Measurements from ENCODE around the gene U2AF1L4. TPM values are rescaled to one million over a fixed set of nuclear protein-coding genes. Genes with fewer than 3 reads are reported as not detected.
A peak's percentile ranks its signal among the peaks of the same experiment; 100 is the strongest.

Gene U2AF1L4
- polyA plus RNA-seq, 1 donor = 16.6 TPM

DNA sequence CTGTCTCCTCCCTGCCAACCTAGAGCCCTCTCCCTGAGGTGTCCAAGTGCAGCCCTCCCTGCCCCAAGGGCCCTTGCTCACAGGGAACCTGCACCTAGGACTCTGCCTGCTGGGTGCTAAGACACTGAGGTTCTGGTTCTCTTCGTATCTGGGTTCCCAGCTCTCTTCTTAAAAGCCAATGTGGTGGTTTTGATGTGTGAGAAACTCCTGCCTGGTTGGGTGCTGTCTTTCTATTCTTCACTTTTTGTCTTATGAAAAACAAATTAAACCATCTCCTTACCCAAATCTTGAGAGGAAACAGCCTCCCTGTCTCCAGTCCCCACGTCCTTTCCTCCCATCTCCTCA lies 31.7 kb downstream of the U2AF1L4 start:
- no peak for DNase-seq (ENCODE audit: low read depth)

DNA sequence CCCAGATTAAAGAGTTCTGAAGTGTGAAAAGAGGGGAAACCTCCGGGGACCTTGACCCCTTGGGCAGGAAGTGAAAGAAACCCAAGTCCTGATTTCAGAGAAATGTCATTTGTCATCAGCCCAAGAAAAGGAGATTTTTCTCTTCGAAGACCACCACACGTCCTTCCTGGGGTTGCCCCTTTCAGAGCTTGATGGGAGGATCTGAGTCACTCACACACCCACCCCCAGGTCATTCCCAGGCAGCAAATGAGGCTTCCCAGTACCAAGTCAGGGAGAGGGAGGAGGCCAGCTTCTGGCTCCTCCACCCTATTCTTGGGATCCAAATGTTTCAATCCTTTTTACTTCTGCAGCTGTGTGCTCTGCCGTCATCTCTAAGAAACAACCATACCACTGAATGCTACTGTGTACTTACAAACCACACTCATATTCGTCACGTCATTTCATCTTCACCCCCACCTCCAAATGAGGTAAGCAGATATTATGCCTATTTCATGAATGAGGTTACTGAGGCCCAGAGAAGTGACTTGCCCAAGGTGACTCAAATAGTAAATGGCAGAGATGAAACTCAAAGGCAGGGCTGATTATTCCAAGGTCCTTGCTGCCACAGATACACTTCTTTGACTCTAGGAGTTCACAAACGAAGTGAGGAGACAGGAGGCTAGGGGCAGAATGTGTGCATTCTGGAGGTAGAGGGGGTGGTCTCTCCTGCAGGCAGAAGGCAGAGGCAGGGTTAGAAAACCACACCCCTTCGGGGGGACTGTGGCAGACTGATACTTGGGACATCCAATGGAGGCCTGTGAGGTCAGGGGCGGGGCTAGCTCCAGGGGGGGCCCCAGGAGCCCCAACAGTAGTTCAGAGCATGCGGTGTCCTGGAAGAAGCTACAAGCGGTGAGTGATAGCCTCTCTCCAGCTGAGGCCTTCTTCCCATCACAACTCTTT lies 32.4 kb downstream of the U2AF1L4 start:
- DNase-seq (ENCODE audit: low read depth) = no peak

DNA sequence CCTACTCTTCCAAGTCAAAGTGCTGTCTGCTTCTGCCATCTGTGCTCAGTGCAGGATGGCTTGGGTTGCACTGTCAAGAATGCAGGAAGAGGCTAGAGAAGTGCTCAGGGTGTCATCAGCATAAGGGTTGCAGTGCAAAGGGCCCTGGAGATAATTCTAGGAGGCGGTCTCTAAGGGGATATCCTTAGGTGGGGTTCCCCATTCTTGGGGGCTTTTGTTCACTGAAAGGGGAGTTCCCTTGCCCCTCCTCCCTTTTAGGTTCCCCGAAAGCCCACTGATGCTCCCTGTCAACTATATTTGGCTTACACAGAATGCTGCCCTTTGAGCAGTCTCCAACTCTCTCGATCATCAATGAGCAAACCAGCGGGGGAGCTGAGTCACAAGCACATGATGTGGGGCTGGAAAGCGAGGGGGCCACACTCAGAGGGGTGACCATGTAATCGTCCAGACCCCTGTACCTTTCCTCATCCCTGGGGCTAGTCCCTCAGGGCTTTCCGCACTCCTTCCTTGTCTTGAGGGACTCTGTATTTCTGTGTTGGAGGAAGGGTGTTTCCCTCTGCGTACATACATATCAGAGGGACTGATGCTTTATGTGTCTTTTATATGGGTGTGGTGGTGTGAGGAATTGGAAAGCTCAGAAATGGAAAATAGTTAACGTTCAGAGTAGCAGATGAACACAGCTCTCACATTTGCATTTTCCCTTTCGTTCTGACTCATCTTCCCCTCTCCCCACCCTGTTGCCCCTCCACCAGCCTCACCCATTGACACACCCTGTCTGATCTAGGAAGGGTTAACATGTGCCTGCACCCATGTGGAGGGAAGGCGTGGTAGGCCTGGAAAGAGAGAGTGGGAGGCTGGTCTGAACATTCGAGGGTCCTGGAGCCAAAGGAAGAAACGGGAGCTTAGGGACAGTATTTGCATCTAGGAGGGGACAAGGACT lies 34.2 kb downstream of the U2AF1L4 start:
- DNase-seq (ENCODE audit: low read depth) = no peak

DNA sequence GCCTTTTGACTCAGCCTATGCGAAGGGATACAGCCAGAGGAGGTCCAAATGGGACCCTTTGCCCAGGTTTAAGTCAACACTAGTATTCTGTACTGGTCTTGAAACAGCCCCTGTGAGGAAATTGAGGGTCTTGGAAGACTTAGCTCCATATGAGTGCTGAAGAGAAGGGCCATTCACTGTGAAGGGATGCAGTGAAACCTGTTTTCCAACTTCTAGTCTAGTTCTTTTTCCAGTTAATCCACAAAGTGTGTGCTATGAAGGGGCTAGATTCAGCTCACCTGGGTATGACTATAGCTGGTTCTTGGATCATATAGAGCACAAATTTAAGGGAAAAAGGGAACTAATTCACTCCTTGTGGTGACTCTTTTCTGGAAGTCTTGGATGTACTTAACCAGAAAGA lies 36.8 kb downstream of the U2AF1L4 start:
- no peak for DNase-seq (ENCODE audit: low read depth)

DNA sequence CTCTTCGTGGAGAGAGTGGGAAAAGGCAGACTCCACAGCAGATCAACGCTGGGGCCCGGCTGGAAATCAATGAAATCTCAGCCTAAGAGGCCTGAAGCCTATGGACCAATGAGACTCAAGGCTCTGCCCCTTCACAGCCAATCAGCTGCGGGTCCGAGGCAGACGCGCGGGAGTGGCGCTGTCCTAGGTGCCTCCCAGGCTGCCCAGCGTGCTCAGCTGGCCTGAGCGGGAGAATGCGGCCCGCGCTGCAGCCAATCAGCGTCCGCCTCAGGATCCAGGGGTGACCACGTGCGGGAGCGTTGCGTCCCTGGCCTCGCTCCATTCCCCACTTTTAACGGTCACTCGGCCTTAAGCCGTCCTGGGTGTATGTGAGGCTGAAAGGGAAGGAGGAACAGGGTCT lies 41.0 kb downstream of the U2AF1L4 start, which contains the start of gene ZBTB32:
ZBTB32 (plus strand) TSS at position 341 of the 400 bp plus-strand sequence. CDS start 10,069 bp downstream, outside the sequence.
- DNase-seq (ENCODE audit: low read depth) = no peak

DNA sequence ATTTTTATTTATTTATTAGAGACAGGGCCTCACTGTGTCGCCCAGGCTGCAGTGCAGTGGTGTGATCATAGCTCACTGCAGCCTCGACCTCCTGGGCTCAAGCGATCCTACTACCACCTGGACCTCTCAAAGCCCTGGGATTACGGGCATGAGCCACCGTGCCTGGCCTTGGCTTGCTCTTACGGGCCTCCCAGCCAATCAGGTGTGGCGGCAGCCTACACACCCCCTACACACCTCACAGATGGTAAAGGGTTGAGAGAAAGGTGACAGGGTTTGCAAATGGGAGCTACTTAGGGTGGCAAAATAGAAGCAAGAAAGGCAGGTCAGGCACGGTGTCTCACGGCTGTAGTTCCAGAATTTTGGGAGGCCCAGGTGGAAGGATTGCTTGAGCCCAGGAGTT lies 41.9 kb downstream of the U2AF1L4 start:
- no peak for DNase-seq (ENCODE audit: low read depth)

DNA sequence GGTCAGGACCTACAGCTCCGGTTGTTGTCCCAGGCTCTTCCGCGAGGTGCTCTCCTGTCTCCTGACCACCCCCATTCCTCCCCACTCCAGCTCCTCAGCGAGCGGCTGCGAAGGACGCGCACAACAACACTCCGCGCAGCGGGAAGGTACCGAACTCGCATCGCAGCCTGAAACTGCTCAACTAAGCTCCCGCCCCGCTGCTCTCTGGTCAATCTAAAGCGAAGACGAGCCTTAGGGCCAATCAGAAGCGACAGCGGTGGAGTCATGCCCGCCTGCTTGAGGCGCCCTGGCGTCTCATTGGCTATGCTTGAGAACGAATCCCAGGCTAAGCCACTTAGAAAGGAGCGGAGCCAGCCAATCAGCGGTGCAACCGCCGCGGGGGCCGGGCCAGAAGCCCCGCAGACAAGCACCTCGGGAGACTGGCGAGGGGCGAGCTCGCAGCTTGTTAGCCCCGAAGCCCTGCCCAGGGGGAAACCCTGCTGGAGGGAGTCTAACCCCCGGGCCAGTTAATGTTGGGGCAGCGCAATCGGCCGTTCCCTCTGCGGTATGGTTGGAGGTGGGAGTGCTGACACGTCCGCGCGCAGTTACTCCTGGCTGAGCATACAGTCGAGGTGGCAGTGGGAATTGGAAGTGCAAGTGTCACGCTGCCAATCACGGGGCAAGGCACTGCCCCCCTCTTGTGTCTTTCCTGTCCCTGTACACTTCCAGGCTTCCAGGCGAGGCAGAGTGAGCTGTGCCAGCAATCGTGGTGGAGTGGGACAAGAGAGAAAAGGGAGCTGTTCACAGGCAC lies 42.8 kb downstream of the U2AF1L4 start:
- peak; percentile 94 for DNase-seq (ENCODE audit: low read depth)

DNA sequence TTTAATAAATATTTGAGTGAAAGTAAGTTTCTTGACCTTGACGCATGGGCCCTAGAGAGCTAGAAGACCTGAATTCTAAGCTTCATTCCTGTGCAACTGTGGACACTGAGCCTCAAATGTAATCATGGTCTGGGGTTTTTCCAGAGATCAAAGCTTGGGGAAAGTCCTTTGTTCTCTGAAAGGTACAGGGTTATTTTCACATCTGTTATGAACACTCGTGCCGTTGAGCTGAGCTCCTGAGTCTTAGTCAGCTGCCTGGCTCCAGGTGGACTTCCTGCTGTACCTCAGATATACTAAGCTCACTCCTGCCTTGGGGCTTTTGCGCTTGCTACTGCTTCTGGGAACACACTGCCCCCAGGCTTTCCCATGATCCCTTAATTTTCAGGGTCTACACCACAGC lies 48.4 kb downstream of the U2AF1L4 start:
- DNase-seq (ENCODE audit: low read depth) = no peak

DNA sequence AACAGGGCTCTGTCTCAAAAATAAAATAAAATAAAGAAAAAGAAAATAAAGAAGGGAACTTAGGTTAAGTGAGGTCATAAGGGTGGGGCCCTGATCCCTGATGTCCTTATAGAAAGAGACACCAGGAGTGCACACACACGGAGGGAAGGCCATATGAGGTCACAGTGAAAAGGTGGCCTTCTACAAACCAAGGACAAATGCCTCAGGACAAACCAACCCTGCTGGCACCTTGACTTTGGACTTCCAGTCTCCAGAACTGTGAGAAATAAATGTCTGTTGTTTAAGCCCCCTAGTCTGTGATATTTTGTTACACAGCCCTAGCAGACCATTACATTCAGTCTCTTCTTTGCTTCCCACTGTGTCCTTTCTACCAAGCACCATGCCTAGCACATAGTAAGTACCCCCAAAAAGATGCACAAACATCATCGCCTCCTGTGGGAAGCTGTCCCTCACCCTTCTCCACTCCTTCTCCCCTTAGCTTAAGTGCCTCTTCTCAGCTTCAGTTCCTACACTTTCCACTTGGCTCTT lies 49.3 kb downstream of the U2AF1L4 start:
- DNase-seq (ENCODE audit: low read depth) = no peak

DNA sequence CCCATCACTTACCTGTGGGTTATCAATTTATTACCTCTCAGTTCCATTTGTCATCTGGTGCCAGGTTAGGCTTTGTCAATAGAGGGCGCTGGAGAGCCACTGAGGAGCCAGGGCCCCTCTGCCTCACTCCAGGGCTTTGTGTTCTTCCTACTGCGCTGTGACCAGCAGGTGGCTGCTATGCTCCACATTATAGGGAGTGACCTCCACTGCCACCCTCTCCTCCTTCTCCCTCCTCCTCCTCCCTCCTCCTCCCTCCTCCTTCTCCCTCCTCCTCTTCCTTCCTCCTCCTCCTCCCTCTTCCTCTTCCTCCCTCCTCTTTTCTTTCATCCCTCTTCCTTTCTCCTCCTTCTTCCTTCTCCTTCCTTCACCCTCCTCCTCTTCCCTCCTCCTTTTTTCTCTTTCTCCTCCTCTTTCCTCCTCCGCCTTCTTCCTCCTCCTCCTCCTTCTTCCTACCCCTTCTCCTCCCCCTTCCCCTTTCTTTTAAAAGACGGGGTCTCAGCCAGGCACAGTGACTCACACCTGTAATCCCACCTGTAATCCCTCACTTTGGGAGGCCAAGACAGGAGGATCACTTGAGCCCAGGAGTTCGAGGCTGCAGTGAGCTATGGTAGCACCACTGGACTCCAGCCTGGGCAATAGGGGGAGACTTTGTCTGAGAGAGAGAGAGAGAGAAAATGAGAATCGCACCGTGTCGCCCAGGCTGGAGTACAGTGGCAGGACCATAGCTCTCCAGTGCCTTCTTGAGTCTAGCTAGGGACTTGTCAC lies 51.2 kb downstream of the U2AF1L4 start:
- peak; percentile 57 for DNase-seq (ENCODE audit: low read depth)

DNA sequence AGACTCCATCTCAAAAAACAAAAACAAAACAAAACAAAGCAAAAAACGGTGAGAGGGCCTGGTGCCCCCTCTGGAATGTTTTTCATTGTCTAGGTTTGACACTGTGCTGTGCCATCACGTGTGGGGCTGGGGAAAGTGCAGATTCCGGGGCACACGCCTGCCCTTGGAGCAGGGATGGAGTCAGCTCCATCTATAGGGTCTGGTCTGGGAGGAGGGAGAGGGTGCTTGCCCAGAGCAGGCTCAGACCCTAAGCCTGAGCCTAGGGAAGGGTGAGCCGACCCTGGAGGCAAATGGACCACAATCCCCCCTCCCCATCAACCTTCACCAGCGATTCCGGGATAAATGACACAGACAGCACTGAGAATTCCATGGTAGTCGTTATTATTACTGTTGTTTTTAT lies 51.8 kb downstream of the U2AF1L4 start:
- DNase-seq (ENCODE audit: low read depth) = no peak

Other genes with a start within 250 kb of the U2AF1L4 start
- gene DMKN, start 231.8 kb downstream of the U2AF1L4 start, polyA plus RNA-seq (ENCODE audit: insufficient read length) = 0.59 TPM
- not detected for gene SBSN, start 217.1 kb downstream of the U2AF1L4 start, polyA plus RNA-seq (ENCODE audit: insufficient read length)
- gene GAPDHS, start 212.0 kb downstream of the U2AF1L4 start, polyA plus RNA-seq (ENCODE audit: insufficient read length) = not detected
- gene TMEM147, start 199.8 kb downstream of the U2AF1L4 start, polyA plus RNA-seq (ENCODE audit: insufficient read length) = 45.4 TPM
- not detected for gene ATP4A, start 181.8 kb downstream of the U2AF1L4 start, polyA plus RNA-seq (ENCODE audit: insufficient read length)
- gene PMIS2, start 159.2 kb downstream of the U2AF1L4 start, polyA plus RNA-seq (ENCODE audit: insufficient read length) = not detected
- 10.9 TPM for gene HAUS5, start 132.7 kb downstream of the U2AF1L4 start, polyA plus RNA-seq (ENCODE audit: insufficient read length)
- gene RBM42, start 116.4 kb downstream of the U2AF1L4 start, polyA plus RNA-seq (ENCODE audit: insufficient read length) = 44.1 TPM
- 2.4 TPM for gene ETV2, start 103.7 kb downstream of the U2AF1L4 start, polyA plus RNA-seq (ENCODE audit: insufficient read length)
- 266 TPM for gene COX6B1, start 97.1 kb downstream of the U2AF1L4 start, polyA plus RNA-seq (ENCODE audit: insufficient read length)
- not detected for gene UPK1A, start 78.9 kb downstream of the U2AF1L4 start, polyA plus RNA-seq (ENCODE audit: insufficient read length)
- gene ZBTB32, start 40.9 kb downstream of the U2AF1L4 start, polyA plus RNA-seq (ENCODE audit: insufficient read length) = not detected
- gene KMT2B, start 27.4 kb downstream of the U2AF1L4 start, polyA plus RNA-seq (ENCODE audit: insufficient read length) = 23.0 TPM
- 3.3 TPM for gene IGFLR1, start 3.0 kb downstream of the U2AF1L4 start, polyA plus RNA-seq (ENCODE audit: insufficient read length)
- gene PSENEN, start 233 bp upstream of the U2AF1L4 start, polyA plus RNA-seq (ENCODE audit: insufficient read length) = 31.7 TPM
- 8.6 TPM for gene LIN37, start 3.2 kb upstream of the U2AF1L4 start, polyA plus RNA-seq (ENCODE audit: insufficient read length)
- 853 TPM for gene HSPB6, start 11.6 kb upstream of the U2AF1L4 start, polyA plus RNA-seq (ENCODE audit: insufficient read length)
- 13.9 TPM for gene PROSER3, start 12.8 kb upstream of the U2AF1L4 start, polyA plus RNA-seq (ENCODE audit: insufficient read length)
- gene ARHGAP33, start 30.1 kb upstream of the U2AF1L4 start, polyA plus RNA-seq (ENCODE audit: insufficient read length) = 15.0 TPM
- not detected for gene PRODH2, start 67.4 kb upstream of the U2AF1L4 start, polyA plus RNA-seq (ENCODE audit: insufficient read length)
- 0.24 TPM for gene NPHS1, start 107.1 kb upstream of the U2AF1L4 start, polyA plus RNA-seq (ENCODE audit: insufficient read length)
- gene KIRREL2, start 111.5 kb upstream of the U2AF1L4 start, polyA plus RNA-seq (ENCODE audit: insufficient read length) = 0.28 TPM
- gene APLP1, start 123.2 kb upstream of the U2AF1L4 start, polyA plus RNA-seq (ENCODE audit: insufficient read length) = 7.1 TPM
- gene NFKBID, start 155.1 kb upstream of the U2AF1L4 start, polyA plus RNA-seq (ENCODE audit: insufficient read length) = 1.2 TPM
- 4.7 TPM for gene HCST, start 157.1 kb upstream of the U2AF1L4 start, polyA plus RNA-seq (ENCODE audit: insufficient read length)
- 14.7 TPM for gene TYROBP, start 162.9 kb upstream of the U2AF1L4 start, polyA plus RNA-seq (ENCODE audit: insufficient read length)
- gene LRFN3, start 191.0 kb upstream of the U2AF1L4 start, polyA plus RNA-seq (ENCODE audit: insufficient read length) = 7.0 TPM
- gene SDHAF1, start 249.8 kb upstream of the U2AF1L4 start, polyA plus RNA-seq (ENCODE audit: insufficient read length) = 12.9 TPM

Measured in forelimb muscle (tissue), 1 donor.